ENCODE data around the gene C6orf141. TPM values are rescaled to one million over a fixed set of nuclear protein-coding genes. Genes with fewer than 3 reads are reported as not detected.
A peak's percentile ranks its signal among the peaks of the same experiment; 100 is the strongest.

The C6orf141 gene
- 60.9 and 74.2 TPM in 2 replicates for total RNA-seq (2022)
- Bru-seq, nascent RNA: percentile 93 among the genes with signal in this experiment
- percentile 93 among the genes with signal in this experiment for BruChase-seq, experiment 1, labeled RNA remaining after a 6-hour chase
- BruChase-seq, experiment 2, labeled RNA remaining after a 2-hour chase: percentile 96 among the genes with signal in this experiment
- long read RNA-seq, partial matches to known transcripts: 15 of 39 reads
- long read RNA-seq, other reads (novel, unspliced or antisense): 17 of 39 reads

- peak within 1 kb of the TSS; percentile 75 for H3K27ac Mint-ChIP-seq (ENCODE audit: unreplicated experiment)
- H3K4me3 Mint-ChIP-seq (ENCODE audit: low read depth, unreplicated experiment): peak within 1 kb of the TSS; percentile 79
These were observed at the start of gene C6orf141 for GRCh38 chr6:49550492-49551077. Gene C6orf141, plus strand, starts transcription at chr6:49550668. Its CDS starts 125 bp downstream, at chr6:49550793.

GRCh38 chr6:49504666-49505065 lies 45.8 kb upstream of the C6orf141 start:
- no peak for TF ChIP-seq CTCF (IDR thresholded peaks at IDR 0.05; ENCODE audit: unreplicated experiment)
- Mint-ChIP-seq H3K36me3 (ENCODE audit: insufficient read depth, unreplicated experiment) (peaks cover 9% of the 10 kb centered on the region), H3K27ac (ENCODE audit: unreplicated experiment) (no peak overlapping the region), H3K4me3 (ENCODE audit: low read depth, unreplicated experiment) (no peak overlapping the region), H3K27me3 (ENCODE audit: unreplicated experiment) (no peaks in the 10 kb centered on the region), H3K9me3 (ENCODE audit: low read depth, unreplicated experiment) (peaks cover 7% of the 10 kb centered on the region), H3K4me1 (ENCODE audit: low read depth, unreplicated experiment) (peaks cover 29% of the 10 kb centered on the region)
- intact Hi-C loops (cut with micrococcal nuclease; ENCODE audit: unreplicated experiment): no loop called here
- DNase-seq: no peak
- CTCF ChIA-PET: no interaction called here
- BruUV-seq (replicated peaks): no TSS peak

More at GRCh38 chr6:49550492-49551077, at the start of gene C6orf141:
- Mint-ChIP-seq H3K36me3 (ENCODE audit: insufficient read depth, unreplicated experiment) (peaks cover 50% of the 10 kb centered on the region), H3K4me1 (ENCODE audit: low read depth, unreplicated experiment) (peaks cover 21% of the 10 kb centered on the region), H3K27me3 (ENCODE audit: unreplicated experiment) (no peaks in the 10 kb centered on the region), H3K9me3 (ENCODE audit: low read depth, unreplicated experiment) (no peaks in the 10 kb centered on the region)
- CTCF ChIA-PET: interaction anchor here (0.7 to 1.9 kb wide), 8 partner anchors 9 to 97 kb away, joined by 3 to 24 read pairs (median 4); no protein-coding TSS in a partner anchor
- TF ChIP-seq CTCF (IDR thresholded peaks at IDR 0.05; ENCODE audit: unreplicated experiment): no peak
- no TSS peak for BruUV-seq (replicated peaks)
- peak; percentile 83 for DNase-seq
- intact Hi-C loops (cut with micrococcal nuclease; ENCODE audit: unreplicated experiment): loop anchor here (2.0 kb wide), 1 partner anchor 18 kb away; no protein-coding TSS in a partner anchor

- peaks cover 29% of the 10 kb centered on the region for H3K4me1 Mint-ChIP-seq (ENCODE audit: low read depth, unreplicated experiment)
- no TSS peak for BruUV-seq (replicated peaks)
- CTCF ChIA-PET: interaction anchor here (1.5 kb wide), 1 partner anchor 9 kb away, joined by 3 read pairs; no protein-coding TSS in a partner anchor
- no peaks in the 10 kb centered on the region for H3K27me3 Mint-ChIP-seq (ENCODE audit: unreplicated experiment)
- DNase-seq: peak; percentile 36
- H3K9me3 Mint-ChIP-seq (ENCODE audit: low read depth, unreplicated experiment): peaks cover 7% of the 10 kb centered on the region
- TF ChIP-seq CTCF (IDR thresholded peaks at IDR 0.05; ENCODE audit: unreplicated experiment): no peak
- intact Hi-C loops (cut with micrococcal nuclease; ENCODE audit: unreplicated experiment): no loop called here
- H3K36me3 Mint-ChIP-seq (ENCODE audit: insufficient read depth, unreplicated experiment): peaks cover 4% of the 10 kb centered on the region
- peak overlapping the region; percentile 51 for H3K4me3 Mint-ChIP-seq (ENCODE audit: low read depth, unreplicated experiment)
- H3K27ac Mint-ChIP-seq (ENCODE audit: unreplicated experiment): peak overlapping the region; percentile 48
These were observed 43.8 kb upstream of the C6orf141 start for GRCh38 chr6:49506569-49507111.

- intact Hi-C loops (cut with micrococcal nuclease; ENCODE audit: unreplicated experiment): no loop called here
- Mint-ChIP-seq H3K36me3 (ENCODE audit: insufficient read depth, unreplicated experiment) (peaks cover 4% of the 10 kb centered on the region), H3K4me1 (ENCODE audit: low read depth, unreplicated experiment) (peaks cover 42% of the 10 kb centered on the region), H3K4me3 (ENCODE audit: low read depth, unreplicated experiment) (no peak overlapping the region), H3K27ac (ENCODE audit: unreplicated experiment) (no peak overlapping the region), H3K27me3 (ENCODE audit: unreplicated experiment) (no peaks in the 10 kb centered on the region), H3K9me3 (ENCODE audit: low read depth, unreplicated experiment) (peaks cover 7% of the 10 kb centered on the region)
- TF ChIP-seq CTCF (IDR thresholded peaks at IDR 0.05; ENCODE audit: unreplicated experiment): no peak
- CTCF ChIA-PET: no interaction called here
- BruUV-seq (replicated peaks): no TSS peak
- no peak for DNase-seq
These were observed 41.1 kb upstream of the C6orf141 start for GRCh38 chr6:49509342-49509741.

All from Calu3 (cell line).